ENCODE measurements around the gene TGIF2LX.
"Not testable (repeated sequence)": the region's sequence is repeated elsewhere in the genome, so short reads cannot be mapped to it uniquely, and the experiment has no call there.

The TGIF2LX gene

DNA sequence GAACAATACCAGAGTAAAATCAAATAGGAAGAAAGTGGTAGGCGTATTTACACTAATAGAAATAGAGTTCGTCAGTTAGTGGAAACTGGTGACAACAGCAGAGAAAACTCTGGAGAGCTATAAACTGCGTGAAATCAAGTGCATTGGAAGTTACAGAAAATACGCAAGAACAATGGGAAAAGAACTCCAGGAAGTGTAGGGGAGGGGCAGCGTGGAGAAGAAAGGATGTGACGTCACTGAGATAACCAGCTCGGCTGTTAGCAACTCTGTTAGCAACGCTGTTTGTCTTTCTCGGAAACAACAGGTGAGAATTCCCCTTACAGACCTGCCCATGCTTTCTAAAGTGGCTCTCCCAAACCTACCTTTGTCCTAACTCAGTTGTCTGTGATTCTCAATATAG is at the start of gene TGIF2LX:
TGIF2LX (plus strand) TSS at position 244 of the 400 bp plus-strand sequence. CDS start 178 bp downstream, outside the sequence.
- DNase-seq: not testable (repeated sequence)

DNA sequence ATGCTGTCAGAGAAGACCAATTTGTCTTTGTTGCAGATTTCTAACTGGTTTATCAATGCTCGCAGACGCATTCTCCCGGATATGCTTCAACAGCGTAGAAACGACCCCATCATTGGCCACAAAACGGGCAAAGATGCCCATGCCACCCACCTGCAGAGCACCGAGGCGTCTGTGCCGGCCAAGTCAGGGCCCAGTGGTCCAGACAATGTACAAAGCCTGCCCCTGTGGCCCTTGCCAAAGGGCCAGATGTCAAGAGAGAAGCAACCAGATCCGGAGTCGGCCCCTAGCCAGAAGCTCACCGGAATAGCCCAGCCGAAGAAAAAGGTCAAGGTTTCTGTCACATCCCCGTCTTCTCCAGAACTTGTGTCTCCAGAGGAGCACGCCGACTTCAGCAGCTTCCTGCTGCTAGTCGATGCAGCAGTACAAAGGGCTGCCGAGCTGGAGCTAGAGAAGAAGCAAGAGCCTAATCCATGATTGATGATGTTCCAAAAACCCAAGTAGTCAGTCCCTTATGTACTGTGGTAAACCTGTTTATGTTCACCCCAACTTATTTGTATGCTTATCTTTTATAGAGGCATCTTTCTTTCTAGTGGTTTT is 728 bp downstream of the TGIF2LX start:
- DNase-seq: not testable (repeated sequence)

DNA sequence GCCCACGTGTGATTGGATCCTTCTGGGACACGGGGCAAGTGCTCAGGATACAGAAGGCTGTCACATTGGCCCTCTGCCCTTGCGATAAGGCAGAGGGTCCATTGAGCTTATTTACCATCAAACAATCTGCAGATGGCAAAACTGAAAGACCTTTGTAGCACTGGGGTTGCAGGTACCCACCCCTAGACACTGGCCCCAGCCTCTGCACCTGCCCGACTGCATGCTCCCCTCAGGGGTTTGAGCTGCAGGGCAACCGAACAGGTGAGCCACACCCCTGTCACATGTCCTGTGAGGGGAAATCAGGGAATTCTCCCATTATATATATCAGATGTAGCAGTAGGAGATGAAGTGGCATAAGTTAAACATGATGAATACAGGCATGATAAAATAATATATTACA is 21.4 kb downstream of the TGIF2LX start:
- not testable (repeated sequence) for DNase-seq

GRCh38 chrX:89965588-89965987 is 43.9 kb downstream of the TGIF2LX start:
- DNase-seq: not testable (repeated sequence)

All from NK-92 treated with Interleukin-12 subunit alpha and Interleukin-12 subunit beta, amount 100 ng/mL, for 24 hours (cell line).